MM.1S (cell line): Measurements from ENCODE around the gene OAS3.

Source experiments
- CTCF ChIP-seq: fragments of 300-600 bp; sonication (generic); IDR thresholded peaks from 2 replicates; pipeline ENCODE4 v1.5.1; 2016; ENCODE audit warnings: antibody characterized with exemption, low read length, mixed read lengths
- EZH2 ChIP-seq: fragments of 300-600 bp; sonication (generic); optimal IDR thresholded peaks from 2 replicates; pipeline ENCODE3; 2017; ENCODE audit warnings: low read depth, mild to moderate bottlenecking, antibody characterized with exemption, low read length, mixed read lengths
- EZH2phosphoT487 ChIP-seq: fragments of 300-600 bp; sonication (generic); IDR thresholded peaks from 2 replicates; pipeline ENCODE4 v1.6.1; 2018; ENCODE audit warnings: antibody characterized with exemption, low read length

GRCh38 chr12:112894128-112894527, 44.1 kb upstream of the OAS3 start:
- TF ChIP-seq CTCF (no peak), EZH2 (no peak), EZH2phosphoT487 (no peak)
